Measurements from ENCODE around the gene GLG1. TPM values are rescaled to one million over a fixed set of nuclear protein-coding genes. Genes with fewer than 3 reads are reported as not detected.

Gene GLG1
- total RNA-seq, 6 experiments from 2014 or later = 42.4 to 65.1 (median 44.7) TPM

- TF ChIP-seq CTCF (IDR thresholded peaks at IDR 0.05) (no peak), POLR2A (IDR thresholded peaks at IDR 0.05) (no peak)
- H3K27me3 ChIP-seq = no peaks in the 10 kb centered on the region
- no peak for DNase-seq
- no peak for ATAC-seq
- intact Hi-C loops (cut with DNase I) = no loop called here
- peaks cover 0 to 19% (median 9%) of the 10 kb centered on the region in 4 donors for H3K4me1 ChIP-seq
- no peaks in the 10 kb centered on the region for H3K36me3 ChIP-seq
- H3K27ac ChIP-seq = no peak overlapping the region
- H3K4me3 ChIP-seq = no peak overlapping the region
- WGBS (ENCODE audit: insufficient coverage, low coverage, low lambda C conversion rate, missing lambda C conversion rate) = 80% methylated on average over 2 of the region's 6 CpGs
- H3K9me3 ChIP-seq = no peaks in the 10 kb centered on the region
These were observed 1.0 kb upstream of the GLG1 start for GRCh38 chr16:74607962-74608356.

GRCh38 chr16:74607310-74607961 lies 522 bp upstream of the GLG1 start:
- H3K27me3 ChIP-seq = no peaks in the 10 kb centered on the region
- intact Hi-C loops (cut with DNase I) = no loop called here
- H3K27ac ChIP-seq = peak overlapping the region; percentile 93 to 95 (median 94)
- no peak for TF ChIP-seq POLR2A (IDR thresholded peaks at IDR 0.05)
- no peak for TF ChIP-seq CTCF (IDR thresholded peaks at IDR 0.05)
- WGBS (ENCODE audit: insufficient coverage, low coverage, low lambda C conversion rate, missing lambda C conversion rate) = 28% methylated on average over 14 of the region's 14 CpGs
- no peaks in the 10 kb centered on the region for H3K36me3 ChIP-seq
- H3K4me3 ChIP-seq = peak overlapping the region; percentile 90 to 100 (median 99)
- H3K4me1 ChIP-seq = peaks cover 0 to 19% (median 9%) of the 10 kb centered on the region in 4 donors
- ATAC-seq (peak in 3 of 4 donors; percentile 15 to 49 (median 35)), DNase-seq (no peak)
- no peaks in the 10 kb centered on the region for H3K9me3 ChIP-seq

- Histone ChIP-seq H3K36me3 (no peaks in the 10 kb centered on the region), H3K4me1 (peaks cover 0 to 23% (median 10%) of the 10 kb centered on the region in 4 donors), H3K9me3 (no peaks in the 10 kb centered on the region), H3K4me3 (peak overlapping the region; percentile 90 to 100 (median 99)), H3K27ac (peak overlapping the region; percentile 93 to 95 (median 94)), H3K27me3 (no peaks in the 10 kb centered on the region)
- 1% methylated on average over 15 of the region's 17 CpGs for WGBS (ENCODE audit: insufficient coverage, low coverage, low lambda C conversion rate, missing lambda C conversion rate)
- ATAC-seq (peak; percentile 5 to 20 (median 11)), DNase-seq (no peak)
- no peak for TF ChIP-seq CTCF (IDR thresholded peaks at IDR 0.05)
- no peak for TF ChIP-seq POLR2A (IDR thresholded peaks at IDR 0.05)
- intact Hi-C loops (cut with DNase I) = no loop called here
These were observed 981 bp downstream of the GLG1 start for GRCh38 chr16:74605746-74606520.

GRCh38 chr16:74605332-74605731 lies 1.6 kb downstream of the GLG1 start:
- Histone ChIP-seq H3K27ac (peak overlapping the region in 1 of 3 donors; percentile 93), H3K27me3 (no peaks in the 10 kb centered on the region), H3K9me3 (no peaks in the 10 kb centered on the region), H3K4me3 (peak overlapping the region; percentile 90 to 100 (median 99)), H3K36me3 (no peaks in the 10 kb centered on the region), H3K4me1 (peaks cover 0 to 23% (median 10%) of the 10 kb centered on the region in 4 donors)
- 30% methylated on average over 6 of the region's 6 CpGs for WGBS (ENCODE audit: insufficient coverage, low coverage, low lambda C conversion rate, missing lambda C conversion rate)
- TF ChIP-seq CTCF (IDR thresholded peaks at IDR 0.05) (no peak), POLR2A (IDR thresholded peaks at IDR 0.05) (no peak)
- ATAC-seq (no peak), DNase-seq (no peak)
- intact Hi-C loops (cut with DNase I) = no loop called here

Measured in right lobe of liver (tissue), 6 donors.